ENCODE data around the gene GHR. TPM values are rescaled to one million over a fixed set of nuclear protein-coding genes. Genes with fewer than 3 reads are reported as not detected.
A peak's percentile ranks its signal among the peaks of the same experiment; 100 is the strongest.

The GHR gene
- total RNA-seq, 2 donors from 2014 or later = 5.7 to 12.9 TPM

GRCh38 chr5:42632354-42632900 lies 209.2 kb downstream of the GHR start:
- H3K4me3 ChIP-seq = no peak overlapping the region
- WGBS, 2 donors = 16 to 28% methylated on average over 1 of the region's 1 CpG
- H3K9me3 ChIP-seq = no peaks in the 10 kb centered on the region
- H3K27me3 ChIP-seq = no peaks in the 10 kb centered on the region
- peaks cover 5% of the 10 kb centered on the region for H3K4me1 ChIP-seq
- DNase-seq (no peak), ATAC-seq (no peak)
- no peaks in the 10 kb centered on the region for H3K36me3 ChIP-seq (replicated peaks in 1 of 2; ENCODE audit: insufficient read depth in 1 of 2, low read depth in 2 of 2)
- TF ChIP-seq POLR2A (IDR thresholded peaks at IDR 0.05) = no peak
- TF ChIP-seq, protein P1, sequence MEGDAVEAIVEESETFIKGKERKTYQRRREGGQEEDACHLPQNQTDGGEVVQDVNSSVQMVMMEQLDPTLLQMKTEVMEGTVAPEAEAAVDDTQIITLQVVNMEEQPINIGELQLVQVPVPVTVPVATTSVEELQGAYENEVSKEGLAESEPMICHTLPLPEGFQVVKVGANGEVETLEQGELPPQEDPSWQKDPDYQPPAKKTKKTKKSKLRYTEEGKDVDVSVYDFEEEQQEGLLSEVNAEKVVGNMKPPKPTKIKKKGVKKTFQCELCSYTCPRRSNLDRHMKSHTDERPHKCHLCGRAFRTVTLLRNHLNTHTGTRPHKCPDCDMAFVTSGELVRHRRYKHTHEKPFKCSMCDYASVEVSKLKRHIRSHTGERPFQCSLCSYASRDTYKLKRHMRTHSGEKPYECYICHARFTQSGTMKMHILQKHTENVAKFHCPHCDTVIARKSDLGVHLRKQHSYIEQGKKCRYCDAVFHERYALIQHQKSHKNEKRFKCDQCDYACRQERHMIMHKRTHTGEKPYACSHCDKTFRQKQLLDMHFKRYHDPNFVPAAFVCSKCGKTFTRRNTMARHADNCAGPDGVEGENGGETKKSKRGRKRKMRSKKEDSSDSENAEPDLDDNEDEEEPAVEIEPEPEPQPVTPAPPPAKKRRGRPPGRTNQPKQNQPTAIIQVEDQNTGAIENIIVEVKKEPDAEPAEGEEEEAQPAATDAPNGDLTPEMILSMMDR (IDR thresholded peaks at IDR 0.05) = no peak
- no peak overlapping the region for H3K27ac ChIP-seq
- intact Hi-C loops (cut with DNase I) = no loop called here

GRCh38 chr5:42634575-42634974 lies 211.3 kb downstream of the GHR start:
- Histone ChIP-seq H3K27ac (no peak overlapping the region), H3K36me3 (replicated peaks in 1 of 2; ENCODE audit: insufficient read depth in 1 of 2, low read depth in 2 of 2) (no peaks in the 10 kb centered on the region), H3K4me1 (peaks cover 5% of the 10 kb centered on the region), H3K27me3 (no peaks in the 10 kb centered on the region), H3K9me3 (no peaks in the 10 kb centered on the region), H3K4me3 (no peak overlapping the region)
- no peak for TF ChIP-seq POLR2A (IDR thresholded peaks at IDR 0.05)
- TF ChIP-seq, protein P1 (IDR thresholded peaks at IDR 0.05) = no peak
- no peak for DNase-seq
- no peak for ATAC-seq
- 91 to 95% methylated on average over 4 of the region's 4 CpGs for WGBS, 2 donors
- intact Hi-C loops (cut with DNase I) = no loop called here

- DNase-seq (no peak), ATAC-seq (no peak)
- H3K4me1 ChIP-seq = peaks cover 5% of the 10 kb centered on the region
- H3K27me3 ChIP-seq = no peaks in the 10 kb centered on the region
- intact Hi-C loops (cut with DNase I) = no loop called here
- H3K27ac ChIP-seq = no peak overlapping the region
- H3K36me3 ChIP-seq (replicated peaks in 1 of 2; ENCODE audit: insufficient read depth in 1 of 2, low read depth in 2 of 2) = no peaks in the 10 kb centered on the region
- no peak overlapping the region for H3K4me3 ChIP-seq
- TF ChIP-seq POLR2A (IDR thresholded peaks at IDR 0.05) = no peak
- TF ChIP-seq, protein P1 (IDR thresholded peaks at IDR 0.05) = peak in 2 of 7 experiments; percentile 8 to 15
- no peaks in the 10 kb centered on the region for H3K9me3 ChIP-seq
- WGBS, 2 donors = 56 to 61% methylated on average over 2 of the region's 2 CpGs
These were observed 213.2 kb downstream of the GHR start for GRCh38 chr5:42636425-42636824.

DNA sequence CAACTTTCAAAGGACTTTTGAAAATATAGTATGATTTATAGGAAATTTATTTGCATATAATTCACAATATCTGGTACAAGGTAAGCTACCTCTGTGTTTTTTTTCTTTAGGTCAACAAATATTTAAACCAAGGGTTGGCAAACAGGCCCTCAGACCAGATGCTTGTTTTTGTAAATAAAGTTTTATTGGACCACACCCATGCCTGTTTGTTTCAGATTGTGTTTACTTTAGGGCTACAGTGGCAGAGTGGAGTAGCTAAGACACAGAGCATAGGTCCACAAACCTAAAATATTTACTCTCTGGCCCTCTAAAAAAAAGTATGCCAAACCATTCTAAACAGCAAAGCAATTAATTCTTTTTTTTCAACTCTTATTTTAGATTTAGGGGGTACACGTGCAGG lies 213.7 kb downstream of the GHR start:
- ATAC-seq (no peak), DNase-seq (no peak)
- Histone ChIP-seq H3K36me3 (replicated peaks in 1 of 2; ENCODE audit: insufficient read depth in 1 of 2, low read depth in 2 of 2) (no peaks in the 10 kb centered on the region), H3K4me1 (peaks cover 5% of the 10 kb centered on the region), H3K27ac (no peak overlapping the region), H3K27me3 (no peaks in the 10 kb centered on the region), H3K4me3 (no peak overlapping the region), H3K9me3 (no peaks in the 10 kb centered on the region)
- intact Hi-C loops (cut with DNase I) = no loop called here
- TF ChIP-seq, protein P1 (IDR thresholded peaks at IDR 0.05) = no peak
- WGBS, 2 donors = 83 to 90% methylated on average over 1 of the region's 1 CpG

DNA sequence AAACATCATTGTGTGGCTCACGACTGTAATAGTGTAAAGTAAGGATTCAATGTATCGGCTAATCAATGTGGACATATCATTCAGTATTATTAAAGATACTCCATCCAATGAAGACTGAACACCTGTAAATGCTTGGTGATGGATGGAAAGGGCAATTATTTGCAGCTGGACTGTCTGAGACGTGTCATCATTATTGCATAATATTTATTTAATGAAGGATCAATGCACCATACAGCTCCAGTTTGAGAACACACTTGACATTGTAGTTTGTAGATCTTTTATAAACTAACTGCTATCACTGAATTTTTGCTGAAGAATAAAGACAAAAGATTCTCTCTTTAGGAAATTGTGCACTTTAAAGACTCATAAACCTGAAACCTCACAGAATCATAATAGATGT lies 215.7 kb downstream of the GHR start:
- Histone ChIP-seq H3K27me3 (no peaks in the 10 kb centered on the region), H3K36me3 (replicated peaks in 1 of 2; ENCODE audit: insufficient read depth in 1 of 2, low read depth in 2 of 2) (no peaks in the 10 kb centered on the region), H3K27ac (no peak overlapping the region), H3K9me3 (no peaks in the 10 kb centered on the region), H3K4me1 (no peaks in the 10 kb centered on the region), H3K4me3 (no peak overlapping the region)
- no peak for DNase-seq
- intact Hi-C loops (cut with DNase I) = no loop called here
- WGBS, 2 donors = 69 to 80% methylated on average over 3 of the region's 3 CpGs
- TF ChIP-seq, protein P1 (IDR thresholded peaks at IDR 0.05) = no peak
- TF ChIP-seq POLR2A (IDR thresholded peaks at IDR 0.05) = no peak
- ATAC-seq = no peak
